NCI-H2081 (cell line): ENCODE measurements around the gene SEC23A.
"Not testable (repeated sequence)": the region's sequence is repeated elsewhere in the genome, so short reads cannot be mapped to it uniquely, and the experiment has no call there.

ENCODE experiments used
- DNase-seq, 2 experiments: peaks; one replicate each; lab custom pipeline; 2025; lab: John Stamatoyannopoulos, UW

Gene SEC23A

DNA sequence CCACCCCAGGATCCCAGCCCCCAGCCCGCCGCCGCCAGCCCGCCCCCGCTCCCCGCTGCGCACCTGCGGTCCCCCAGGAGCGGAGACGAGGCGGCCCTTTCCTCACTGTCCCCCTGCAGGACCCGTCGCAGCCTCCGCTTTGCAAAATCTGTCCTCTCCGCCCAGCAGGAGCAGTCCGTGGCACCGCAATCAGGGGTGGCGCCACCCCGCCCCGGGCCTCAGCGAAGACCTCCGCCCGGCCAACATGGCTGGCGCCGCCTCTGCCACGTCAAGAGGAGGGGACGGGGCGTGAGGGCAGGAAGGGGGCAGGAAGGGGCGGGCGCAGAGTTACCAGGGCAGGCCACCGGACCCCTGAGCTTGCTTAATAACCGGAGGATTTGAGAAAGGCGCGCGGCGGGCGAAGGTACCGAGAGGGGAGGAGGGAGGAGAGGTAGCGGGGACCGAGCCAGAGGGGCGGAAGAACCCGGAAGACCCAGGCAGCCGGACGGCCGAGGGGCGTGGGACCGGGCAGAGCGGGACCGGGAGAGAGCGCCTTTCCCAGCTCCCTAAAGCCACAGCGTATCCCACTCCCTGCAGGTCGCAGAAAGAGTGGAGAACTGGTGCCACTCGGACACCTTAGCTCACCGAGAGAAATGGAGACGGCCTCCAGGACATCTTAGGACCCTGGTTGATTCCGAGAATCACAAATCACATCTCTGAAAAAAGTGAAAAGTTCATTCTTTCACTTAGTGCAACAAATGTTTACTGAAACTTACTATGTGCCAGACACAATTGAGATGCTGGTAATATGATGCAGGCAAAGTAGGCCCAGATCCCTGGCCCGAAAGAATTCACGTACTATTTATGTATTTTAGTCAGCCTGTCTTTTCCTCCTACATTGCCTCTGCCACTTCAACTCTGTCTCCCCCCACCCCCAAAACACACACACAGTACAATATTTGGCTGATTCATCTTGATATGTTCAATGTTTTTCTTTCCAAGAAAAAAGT, at the start of gene SEC23A:
SEC23A (minus strand) TSS at position 267 of the 989 bp plus-strand sequence. CDS start 7,117 bp downstream, outside the sequence.
- DNase-seq = peak; percentile 73 to 81

DNA sequence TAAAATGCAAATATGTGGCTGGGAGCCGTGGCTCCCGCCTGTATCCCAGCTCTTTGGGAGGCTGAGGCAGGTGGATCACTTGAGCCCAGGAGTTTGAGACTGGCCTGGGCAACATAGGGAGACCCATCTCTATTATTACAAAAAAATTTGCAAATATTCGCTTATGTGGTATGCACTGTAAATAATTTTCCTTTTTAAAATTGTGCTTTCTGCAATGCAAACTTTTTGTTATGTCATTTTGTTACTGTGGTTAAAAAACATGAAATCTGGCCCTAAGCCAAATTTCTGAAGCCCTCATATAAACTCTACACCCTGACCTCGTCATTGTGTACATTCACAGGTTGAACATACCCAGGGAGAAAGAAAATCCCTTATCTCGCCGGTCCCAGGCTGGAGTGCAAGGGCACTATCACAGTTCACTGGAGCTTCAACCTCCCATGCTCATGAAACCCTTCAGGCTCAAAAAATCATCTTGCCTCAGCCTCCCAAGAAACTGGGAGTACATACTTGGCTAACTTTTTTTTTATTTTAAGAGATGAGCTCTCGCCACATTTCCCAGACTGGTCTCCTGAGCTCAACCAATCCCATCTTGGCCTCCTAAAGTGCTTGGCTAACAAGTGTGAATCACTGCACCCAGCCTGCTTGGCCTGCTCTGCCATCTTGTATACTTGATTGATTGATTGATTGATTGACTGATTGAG, 42.4 kb upstream of the SEC23A start:
- no peak for DNase-seq

- DNase-seq = not testable (repeated sequence)
Measured at GRCh38 chr14:39143226-39143625, 40.2 kb upstream of the SEC23A start.

GRCh38 chr14:39141623-39142022, 38.6 kb upstream of the SEC23A start:
- not testable (repeated sequence) for DNase-seq

DNA sequence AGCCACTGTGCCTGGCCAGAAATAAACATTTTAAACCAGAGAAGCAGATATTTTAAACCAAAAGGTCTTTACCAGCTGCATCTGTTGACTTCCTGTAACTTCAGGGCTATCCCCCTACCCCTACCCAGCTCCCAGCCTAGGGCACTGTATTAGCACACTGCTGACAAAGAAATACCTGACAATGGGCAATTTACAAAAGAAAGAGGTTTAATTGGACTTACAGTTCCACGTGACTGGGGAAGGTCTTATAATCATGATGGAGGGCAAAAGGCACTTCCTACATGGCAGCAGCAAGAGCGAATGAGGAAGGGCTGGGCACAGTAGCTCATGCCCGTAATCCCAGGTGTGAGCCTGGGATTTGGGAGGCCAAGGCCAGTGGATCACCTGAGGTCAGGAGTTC, 37.1 kb upstream of the SEC23A start:
- no peak for DNase-seq

- no peak for DNase-seq
Measured at GRCh38 chr14:39138440-39138839, 35.4 kb upstream of the SEC23A start.

DNA sequence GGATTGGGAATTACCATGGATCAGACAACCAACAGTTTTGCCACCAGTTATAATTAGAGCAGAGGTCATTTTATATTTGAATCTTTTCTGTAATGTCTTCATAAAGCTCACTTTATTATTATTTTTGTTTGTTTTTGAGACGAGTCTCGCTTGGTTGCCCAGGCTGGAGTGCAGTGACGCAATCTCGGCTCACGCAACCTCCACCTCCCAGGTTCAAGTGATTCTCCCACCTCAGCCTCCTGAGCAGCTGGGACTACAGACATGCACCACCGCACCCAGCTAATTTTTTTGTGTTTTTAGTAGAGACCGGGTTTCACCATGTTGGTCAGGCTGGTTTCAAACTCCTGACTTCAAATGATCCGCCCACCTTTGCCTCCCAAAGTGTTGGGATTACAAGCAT, 34.8 kb upstream of the SEC23A start:
- not testable (repeated sequence) for DNase-seq

DNA sequence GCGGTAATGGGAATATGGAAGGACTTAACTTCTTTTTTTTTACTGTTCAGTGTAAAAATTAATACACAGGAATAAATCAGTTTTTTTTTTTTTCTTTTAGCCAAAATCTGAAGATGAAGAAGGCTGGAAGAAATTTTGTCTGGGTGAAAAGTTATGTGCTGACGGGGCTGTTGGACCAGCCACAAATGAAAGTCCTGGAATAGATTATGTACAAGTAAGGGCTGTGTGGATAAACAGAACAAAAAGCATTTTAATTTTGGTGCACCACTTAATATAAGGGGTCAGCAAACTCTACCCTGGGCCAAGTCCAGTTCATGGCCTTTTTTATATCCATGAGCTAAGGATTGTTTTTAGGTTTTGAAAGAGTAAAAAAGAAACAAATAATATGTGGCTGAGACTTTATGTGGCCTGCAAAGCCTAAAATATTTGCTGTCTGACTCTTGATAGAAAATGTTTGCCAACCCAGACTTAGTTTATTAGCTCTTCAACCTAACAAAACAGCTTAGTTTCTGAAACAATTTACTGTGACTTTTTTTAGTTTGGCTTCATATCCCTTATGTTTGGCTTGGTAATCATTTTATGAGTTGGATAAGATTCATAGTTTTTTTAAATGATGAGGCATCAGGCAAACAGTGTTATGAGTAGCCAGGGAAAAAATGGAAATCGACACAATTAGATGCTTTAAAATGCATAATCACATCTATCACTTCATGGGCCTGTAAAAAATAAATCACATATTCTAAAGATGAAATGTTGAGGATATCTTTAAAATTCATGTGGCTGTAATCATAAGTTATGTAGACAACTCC, 19.5 kb upstream of the SEC23A start:
- no peak for DNase-seq

GRCh38 chr14:39114073-39114838, 11.2 kb upstream of the SEC23A start, which contains the start of gene GEMIN2:
Gene GEMIN2 (plus strand): TSS chr14:39114323. CDS start chr14:39114339, 16 bp downstream.
- DNase-seq = peak; percentile 90 to 98

- DNase-seq = no peak
Measured at GRCh38 chr14:39113685-39114072, 10.6 kb upstream of the SEC23A start.

- DNase-seq = no peak
Measured at GRCh38 chr14:39109893-39110715, 7.1 kb upstream of the SEC23A start.

- DNase-seq = no peak
Measured at GRCh38 chr14:39108791-39109190, 5.8 kb upstream of the SEC23A start.

GRCh38 chr14:39107591-39107996, 4.6 kb upstream of the SEC23A start:
- DNase-seq = peak; percentile 17 to 31

DNA sequence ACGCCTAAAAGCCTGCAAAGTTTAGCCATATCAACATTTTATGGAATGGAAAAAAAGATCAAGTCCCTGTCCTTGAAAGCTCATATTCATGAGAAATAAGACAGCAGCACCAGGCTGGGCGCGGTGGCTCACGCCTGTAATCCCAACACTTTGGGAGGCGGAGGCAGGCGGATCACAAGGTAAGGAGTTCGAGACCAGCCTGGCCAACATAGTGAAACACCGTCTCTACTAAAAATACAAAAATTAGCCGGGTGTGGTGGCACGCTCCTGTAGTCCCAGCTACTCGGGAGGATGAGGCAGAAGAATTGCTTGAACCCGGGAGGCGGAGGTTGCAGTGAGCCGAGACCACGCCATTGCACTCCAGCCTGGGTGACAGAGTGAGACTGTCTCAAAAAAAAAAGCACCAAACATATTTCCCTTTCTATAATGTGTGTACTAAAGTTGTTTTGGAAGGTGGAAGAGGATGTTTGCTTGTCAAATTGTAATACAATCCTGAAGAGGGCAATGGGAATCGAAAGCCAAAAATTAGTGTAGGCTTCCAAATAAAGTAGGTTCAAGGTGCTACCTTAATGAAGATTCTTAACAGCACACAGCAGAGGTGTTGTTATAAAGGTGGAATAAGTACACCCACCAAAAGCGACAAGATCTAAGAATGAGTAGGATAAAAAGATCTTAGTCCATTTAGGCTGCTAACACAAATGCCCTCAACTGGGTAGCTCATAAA, 1.2 kb upstream of the SEC23A start:
- DNase-seq = not testable (repeated sequence)

- DNase-seq = peak in 1 of 2 experiments; percentile 7
Measured at GRCh38 chr14:39102265-39102968, 618 bp downstream of the SEC23A start.

DNA sequence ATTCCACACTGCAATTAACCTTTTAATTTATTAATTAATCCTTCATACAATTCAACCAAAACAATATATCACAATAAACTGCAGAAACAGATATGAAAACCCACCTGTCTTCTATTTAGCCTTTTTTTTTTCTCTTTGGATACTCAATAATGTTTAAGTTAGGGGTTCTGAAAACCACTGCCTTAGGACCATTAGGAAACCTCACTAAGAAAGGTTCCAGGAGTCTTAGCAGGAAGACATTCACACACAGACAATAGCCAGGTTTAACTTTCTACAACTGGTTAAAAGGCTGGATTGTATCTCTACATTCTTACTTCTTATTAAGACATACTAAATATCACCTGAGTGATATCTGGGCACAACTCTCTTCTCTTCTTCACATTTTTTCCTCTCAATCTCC, 3.3 kb downstream of the SEC23A start:
- DNase-seq = no peak

- DNase-seq = not testable (repeated sequence)
Measured at GRCh38 chr14:39099215-39099614, 3.8 kb downstream of the SEC23A start.

GRCh38 chr14:39097159-39097558, 5.9 kb downstream of the SEC23A start:
- no peak for DNase-seq

DNA sequence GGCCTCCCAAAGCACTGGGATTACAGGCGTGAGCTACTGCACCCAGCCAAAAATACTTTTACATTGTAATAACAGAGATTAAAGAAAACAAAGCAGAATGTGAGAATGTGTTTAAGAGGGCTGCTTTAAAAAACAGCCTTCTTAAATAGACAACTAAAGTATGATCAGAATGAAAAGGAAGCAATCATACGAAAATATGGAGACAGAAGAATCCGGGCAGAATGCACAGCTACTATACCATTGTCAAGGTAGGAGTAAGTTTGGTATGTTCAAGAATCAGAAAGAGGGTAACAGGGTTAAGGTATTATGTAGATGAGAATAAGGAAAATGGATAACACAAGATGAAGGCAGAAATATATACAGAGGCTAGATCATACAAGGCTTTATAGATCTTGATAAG, 8.5 kb downstream of the SEC23A start:
- no peak for DNase-seq
